Liver (tissue), 9 donors: ENCODE data around the gene RHEB. TPM values are rescaled to one million over a fixed set of nuclear protein-coding genes. Genes with fewer than 3 reads are reported as not detected.
A peak's percentile ranks its signal among the peaks of the same experiment; 100 is the strongest.

Experiments
- DNase-seq: peaks from one replicate; pipeline ENCODE4 v3.0.0-alpha.2; 2017; ENCODE audit warnings: low spot score
- H3K27ac ChIP-seq, 2 donors: one replicate each; pipeline ENCODE4 v1.7.0; 2013; ENCODE audit warnings: inconsistent platforms in 2 of 2, low read length in 2 of 2, control low read depth in 1 of 2, low read depth in 1 of 2, mild to moderate bottlenecking in 1 of 2
- H3K27me3 ChIP-seq, 4 donors: one replicate each; pipeline versions ENCODE4 v1.6.1 to v1.7.0; 2013; ENCODE audit warnings: low read length in 3 of 4, inconsistent platforms in 1 of 4, mild to moderate bottlenecking in 1 of 4, moderate library complexity in 1 of 4; ENCODE audit not compliant: control insufficient read depth in 4 of 4, insufficient read depth in 4 of 4
- H3K36me3 ChIP-seq, 4 donors: one replicate each; pipeline versions ENCODE4 v1.6.1 to v1.7.0; 2013; ENCODE audit warnings: low read length in 3 of 4, mild to moderate bottlenecking in 3 of 4, low read depth in 1 of 4, moderate library complexity in 1 of 4; ENCODE audit not compliant: control insufficient read depth in 4 of 4, insufficient read depth in 3 of 4
- H3K4me1 ChIP-seq, 4 donors: one replicate each; pipeline versions ENCODE4 v1.6.1 to v1.7.0; 2013; ENCODE audit warnings: low read length in 3 of 4, mild to moderate bottlenecking in 3 of 4, moderate library complexity in 1 of 4; ENCODE audit not compliant: control insufficient read depth in 4 of 4, insufficient read depth in 4 of 4
- H3K4me3 ChIP-seq, 3 donors: one replicate each; pipeline versions ENCODE4 v1.6.1 to v1.7.0; 2013; ENCODE audit warnings: low read length in 3 of 3, control low read depth in 1 of 3, low read depth in 1 of 3, mild to moderate bottlenecking in 1 of 3
- H3K9ac ChIP-seq, 2 donors: one replicate each; pipeline ENCODE4 v1.7.0; 2013; ENCODE audit warnings: low read length in 2 of 2, mild to moderate bottlenecking in 2 of 2, moderate library complexity in 2 of 2, control low read depth in 1 of 2, low read depth in 1 of 2
- H3K9me3 ChIP-seq, 4 donors: one replicate each; pipeline versions ENCODE4 v1.6.1 to v1.7.0; 2013; ENCODE audit warnings: low read length in 3 of 4; ENCODE audit not compliant: control insufficient read depth in 4 of 4
- ATF3 ChIP-seq: IDR thresholded peaks from 2 replicates; pipeline ENCODE4 v1.6.1; 2016; ENCODE audit warnings: antibody characterized with exemption
- FOXA1 ChIP-seq: IDR thresholded peaks from 2 replicates; pipeline ENCODE4 v1.6.1; 2016; ENCODE audit warnings: antibody characterized with exemption
- FOXA2 ChIP-seq: IDR thresholded peaks from 2 replicates; pipeline ENCODE4 v1.6.1; 2016; ENCODE audit warnings: antibody characterized with exemption
- GABPA ChIP-seq, 2 donors: IDR thresholded peaks in 1 of 2; conservative IDR thresholded peaks in 1 of 2; 2 replicates each; pipeline ENCODE4 v1.6.1; 2016; ENCODE audit warnings: antibody characterized with exemption in 2 of 2, mild to moderate bottlenecking in 1 of 2, moderate library complexity in 1 of 2
- HNF4A ChIP-seq, 2 donors: conservative IDR thresholded peaks; 2 replicates each; pipeline ENCODE4 v1.6.1; 2016; ENCODE audit warnings: antibody characterized with exemption in 2 of 2, mild to moderate bottlenecking in 2 of 2
- HNF4G ChIP-seq: IDR thresholded peaks from 2 replicates; pipeline ENCODE4 v1.6.1; 2016; ENCODE audit warnings: antibody characterized with exemption
- MAX ChIP-seq: IDR thresholded peaks from 2 replicates; pipeline ENCODE4 v1.6.1; 2016; ENCODE audit warnings: antibody characterized with exemption
- NR2F2 ChIP-seq: IDR thresholded peaks from 2 replicates; pipeline ENCODE4 v1.6.1; 2016; ENCODE audit warnings: antibody characterized with exemption
- REST ChIP-seq: IDR thresholded peaks from 2 replicates; pipeline ENCODE4 v1.6.1; 2016; ENCODE audit warnings: antibody characterized with exemption, mild to moderate bottlenecking
- TAF1 ChIP-seq: conservative IDR thresholded peaks from 2 replicates; pipeline ENCODE4 v1.6.1; 2016; ENCODE audit warnings: antibody characterized with exemption, mild to moderate bottlenecking
- ZBTB33 ChIP-seq: IDR thresholded peaks from 2 replicates; pipeline ENCODE4 v1.6.1; 2016; ENCODE audit warnings: antibody characterized with exemption
- WGBS: extraction: QIAGEN DNeasy Blood & Tissue Kit; methylation state at CpG from one replicate; pipeline ENCODE4 v1.1.7; 2013; 5-methylcytosine and 5-hydroxymethylcytosine counted together
- polyA plus RNA-seq, 2 donors: library from polyadenylated mRNA; stranded (reverse) in 1 of 2; unstranded in 1 of 2; fragments of 200-250 nt in 1 of 2; fragments of >200 nt in 1 of 2; fragmentation: Nextera tagmentation in 1 of 2; extraction: Ambion mirVana in 1 of 2; gene quantifications; one replicate each; pipeline versions ENCODE4 v1.2.1 to v1.2.3, GENCODE V29; 2013 to 2015
- total RNA-seq, 2 donors: library from RNA; depleted of rRNA; stranded (reverse); fragments of >200 nt; gene quantifications; one replicate each; pipeline ENCODE4 v1.2.3, GENCODE V29; 2014
- donor health status: healthy.
- donor health status: healthy.
- donor health status: healthy.
- donor health status: healthy.
- donor health status: healthy.

RHEB gene
- total and polyA plus RNA-seq, 4 donors, result 29.5 to 59.0 (median 36.5) TPM

- Histone ChIP-seq H3K27ac (peak overlapping the region in 1 of 2 donors; percentile 5), H3K4me1 (no peaks in the 10 kb centered on the region), H3K27me3 (peaks cover 0 to 2% (median 0%) of the 10 kb centered on the region in 4 donors), H3K9me3 (no peaks in the 10 kb centered on the region), H3K9ac (no peak overlapping the region), H3K36me3 (no peaks in the 10 kb centered on the region), H3K4me3 (no peak overlapping the region)
- WGBS, result 63% methylated on average over 14 of the region's 14 CpGs
- TF ChIP-seq ATF3 (no peak), ZBTB33 (no peak), FOXA1 (no peak), HNF4A (conservative IDR thresholded peaks at IDR 0.05) (no peak), FOXA2 (no peak), HNF4G (no peak)
- DNase-seq, result no peak
Measured at GRCh38 chr7:151426441-151426903, 93.2 kb downstream of the RHEB start.

- Histone ChIP-seq H3K36me3 (no peaks in the 10 kb centered on the region), H3K27me3 (peaks cover 0 to 2% (median 0%) of the 10 kb centered on the region in 4 donors), H3K27ac (no peak overlapping the region), H3K4me1 (no peaks in the 10 kb centered on the region), H3K4me3 (no peak overlapping the region), H3K9ac (no peak overlapping the region), H3K9me3 (no peaks in the 10 kb centered on the region)
- 58% methylated on average over 7 of the region's 7 CpGs for WGBS
- DNase-seq, result no peak
- no peak for TF ChIP-seq REST
- peak; percentile 26 for TF ChIP-seq NR2F2
- no peak for TF ChIP-seq FOXA2
- no peak for TF ChIP-seq TAF1
- no peak for TF ChIP-seq MAX
- no peak for TF ChIP-seq GABPA (IDR thresholded peaks at IDR 0.05 in 1 of 2, conservative IDR thresholded peaks at IDR 0.05 in 1 of 2)
Measured at GRCh38 chr7:151425670-151426440, 93.8 kb downstream of the RHEB start.
